22Rv1 (cell line): ENCODE results near the gene C22orf23.

Experiments used
- ZFX ChIP-seq: fragments of 450-650 bp; IDR thresholded peaks from 2 replicates; pipeline ENCODE4 v1.6.1; 2017; ENCODE audit warnings: antibody characterized with exemption, borderline replicate concordance
- TF ChIP-seq, protein P1 (sequence below): fragments of 450-650 bp; IDR thresholded peaks from 2 replicates; pipeline ENCODE4 v1.5.1; 2017; ENCODE audit warnings: mild to moderate bottlenecking

DNA sequence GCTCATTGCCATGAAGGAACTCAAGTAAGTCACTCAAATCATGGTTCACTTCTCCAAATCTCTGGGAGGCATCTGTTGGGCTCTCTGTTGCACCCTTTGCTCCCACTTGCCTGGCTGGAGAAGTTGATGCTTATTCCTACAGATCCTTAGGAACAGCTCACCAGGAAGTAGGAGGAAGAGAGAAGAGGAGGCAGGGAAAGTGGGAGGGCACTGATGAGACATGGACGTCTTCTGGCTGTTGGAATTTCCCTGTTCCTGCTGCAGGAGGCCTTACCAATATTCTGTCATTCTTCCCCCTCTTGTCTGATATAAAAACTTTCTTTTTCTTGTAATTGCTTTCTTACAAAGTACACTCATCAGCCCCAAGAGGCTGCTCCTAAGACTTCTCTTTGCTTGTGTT lies 13.7 kb upstream of the C22orf23 start:
- TF ChIP-seq, protein P1, sequence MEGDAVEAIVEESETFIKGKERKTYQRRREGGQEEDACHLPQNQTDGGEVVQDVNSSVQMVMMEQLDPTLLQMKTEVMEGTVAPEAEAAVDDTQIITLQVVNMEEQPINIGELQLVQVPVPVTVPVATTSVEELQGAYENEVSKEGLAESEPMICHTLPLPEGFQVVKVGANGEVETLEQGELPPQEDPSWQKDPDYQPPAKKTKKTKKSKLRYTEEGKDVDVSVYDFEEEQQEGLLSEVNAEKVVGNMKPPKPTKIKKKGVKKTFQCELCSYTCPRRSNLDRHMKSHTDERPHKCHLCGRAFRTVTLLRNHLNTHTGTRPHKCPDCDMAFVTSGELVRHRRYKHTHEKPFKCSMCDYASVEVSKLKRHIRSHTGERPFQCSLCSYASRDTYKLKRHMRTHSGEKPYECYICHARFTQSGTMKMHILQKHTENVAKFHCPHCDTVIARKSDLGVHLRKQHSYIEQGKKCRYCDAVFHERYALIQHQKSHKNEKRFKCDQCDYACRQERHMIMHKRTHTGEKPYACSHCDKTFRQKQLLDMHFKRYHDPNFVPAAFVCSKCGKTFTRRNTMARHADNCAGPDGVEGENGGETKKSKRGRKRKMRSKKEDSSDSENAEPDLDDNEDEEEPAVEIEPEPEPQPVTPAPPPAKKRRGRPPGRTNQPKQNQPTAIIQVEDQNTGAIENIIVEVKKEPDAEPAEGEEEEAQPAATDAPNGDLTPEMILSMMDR: no peak
- no peak for TF ChIP-seq ZFX
